ENCODE data around the gene RPRD1B. TPM values are rescaled to one million over a fixed set of nuclear protein-coding genes. Genes with fewer than 3 reads are reported as not detected.
A peak's percentile ranks its signal among the peaks of the same experiment; 100 is the strongest.

Gene RPRD1B
- total and polyA plus RNA-seq, 2 of the 13 experiments (the other 11 are each of a cell fraction or from before 2014, with no cell fraction given): 31.1 to 41.5 TPM

- TF ChIP-seq ZHX1 (CRISPR knock-in tag; IDR thresholded peaks at IDR 0.05; ENCODE audit: low read depth) (no peak), ZNF451 (CRISPR knock-in tag; IDR thresholded peaks at IDR 0.05) (no peak), CEBPG (CRISPR knock-in tag; IDR thresholded peaks at IDR 0.05) (peak; percentile 88), KDM3A (CRISPR knock-in tag; IDR thresholded peaks at IDR 0.05; ENCODE audit: low read depth) (0 out of 2 replicates have a peak, but pooled peaks have one; percentile 11), ELF3 (CRISPR knock-in tag; IDR thresholded peaks at IDR 0.05) (peak; percentile 54; the same call in 1 of the 2 replicates), RBAK (CRISPR knock-in tag; IDR thresholded peaks at IDR 0.05) (no peak), NCOR1 (IDR thresholded peaks at IDR 0.05; ENCODE audit: borderline replicate concordance, low read length) (0 out of 2 replicates have a peak, but pooled peaks have one; percentile 6)
- TF ChIP-seq, protein P1, sequence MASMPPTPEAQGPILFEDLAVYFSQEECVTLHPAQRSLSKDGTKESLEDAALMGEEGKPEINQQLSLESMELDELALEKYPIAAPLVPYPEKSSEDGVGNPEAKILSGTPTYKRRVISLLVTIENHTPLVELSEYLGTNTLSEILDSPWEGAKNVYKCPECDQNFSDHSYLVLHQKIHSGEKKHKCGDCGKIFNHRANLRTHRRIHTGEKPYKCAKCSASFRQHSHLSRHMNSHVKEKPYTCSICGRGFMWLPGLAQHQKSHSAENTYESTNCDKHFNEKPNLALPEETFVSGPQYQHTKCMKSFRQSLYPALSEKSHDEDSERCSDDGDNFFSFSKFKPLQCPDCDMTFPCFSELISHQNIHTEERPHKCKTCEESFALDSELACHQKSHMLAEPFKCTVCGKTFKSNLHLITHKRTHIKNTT (CRISPR knock-in tag; IDR thresholded peaks at IDR 0.05): no peak
Measured at GRCh38 chr20:38094373-38094891, 60.9 kb downstream of the RPRD1B start (continued).

DNA sequence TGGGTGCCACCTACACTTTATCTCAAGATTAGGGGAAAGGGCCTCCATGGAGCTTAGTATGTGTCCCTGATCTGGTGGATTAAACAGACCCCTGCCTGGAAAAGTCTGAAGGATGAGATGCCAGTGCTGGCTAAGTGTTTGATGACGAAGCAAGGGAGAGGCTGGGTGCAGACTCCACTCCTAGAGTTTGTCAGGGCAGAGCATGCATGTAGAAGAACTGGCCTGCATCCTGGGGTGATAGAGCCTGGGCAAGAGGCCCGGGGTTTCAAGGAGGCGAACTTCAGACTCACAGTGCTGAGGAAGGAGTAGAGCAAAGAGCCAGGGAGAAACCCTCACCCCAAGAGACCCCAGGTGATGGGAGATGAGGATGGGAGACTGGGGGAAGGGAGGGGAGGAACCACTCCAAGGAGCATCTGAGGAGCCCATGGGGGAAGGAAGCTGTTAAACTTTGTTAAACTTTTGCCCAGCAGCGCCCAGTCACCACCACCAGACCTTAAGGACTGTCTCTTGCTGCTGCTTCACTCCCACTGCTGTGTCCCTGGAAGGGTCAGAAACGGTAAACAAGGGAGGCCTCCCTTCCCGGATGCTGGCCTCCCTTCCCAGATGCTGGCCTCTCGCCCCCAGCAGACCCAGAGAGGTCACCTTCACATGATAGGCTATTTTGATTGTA is 61.6 kb downstream of the RPRD1B start:
- intact Hi-C loops (cut with micrococcal nuclease; ENCODE audit: unreplicated experiment): no loop called here
- FAIRE-seq (no peak), DNase-seq (ENCODE audit: low spot score) (no peak), ATAC-seq (peak; percentile 30)
- Histone ChIP-seq H3K9me3 (ENCODE audit: low read length) (no peaks in the 10 kb centered on the region), H3K9ac (ENCODE audit: insufficient read depth, low read depth, low read length) (0 out of 2 replicates have a peak overlapping the region, but pooled peaks have one; percentile 9), H3K27ac (ENCODE audit: extremely low read length, insufficient read depth, low read length) (peak overlapping the region; percentile 66), H3K4me2 (ENCODE audit: low read depth, low read length) (peak overlapping the region; percentile 16), H3K4me3 (replicated peaks in 1 of 3; ENCODE audit: insufficient read depth in 1 of 3, low read depth in 2 of 3, low read length in 3 of 3) (no peak overlapping the region; a peak in 1 of 6 replicates), H3K79me2 (ENCODE audit: insufficient read depth, low read length) (no peaks in the 10 kb centered on the region), H4K20me1 (ENCODE audit: insufficient read depth, low read length) (no peaks in the 10 kb centered on the region), H3K36me3 (replicated peaks in 1 of 2; ENCODE audit: control insufficient read depth in 1 of 2, insufficient read depth in 2 of 2, low read length in 2 of 2) (peaks cover 9 to 16% of the 10 kb centered on the region in 2 experiments), H3K4me1 (ENCODE audit: insufficient read depth, low read length) (peaks cover 50% of the 10 kb centered on the region), H2AFZ (ENCODE audit: low read length) (no peak overlapping the region), H3K27me3 (ENCODE audit: control insufficient read depth in 1 of 2, insufficient read depth in 2 of 2, low read length in 2 of 2) (no peaks in the 10 kb centered on the region)
- ChIA-PET CTCF (ENCODE audit: low intra/inter-chr PET ratio, low total read pairs) (no interaction called here), POLR2A (interaction anchor here (2.4 to 3.2 kb wide), 3 partner anchors 12 to 49 kb away, joined by 8 to 20 read pairs (median 17); no protein-coding TSS in a partner anchor)
- 69% methylated on average over 7 of the region's 7 CpGs for WGBS (ENCODE audit: low lambda C conversion rate)
- in situ Hi-C loops (cut with HindIII; ENCODE audit: extremely low pct_ligation_motif_present, low pct_unique_long_range_greater_than_20kb): no loop called here
- no TSS peak for BruUV-seq (replicated peaks)
- TF ChIP-seq PHF5A (CRISPR knock-in tag; IDR thresholded peaks at IDR 0.05; ENCODE audit: low read depth, unreplicated experiment): peak; percentile 37
- TF ChIP-seq, protein P2, sequence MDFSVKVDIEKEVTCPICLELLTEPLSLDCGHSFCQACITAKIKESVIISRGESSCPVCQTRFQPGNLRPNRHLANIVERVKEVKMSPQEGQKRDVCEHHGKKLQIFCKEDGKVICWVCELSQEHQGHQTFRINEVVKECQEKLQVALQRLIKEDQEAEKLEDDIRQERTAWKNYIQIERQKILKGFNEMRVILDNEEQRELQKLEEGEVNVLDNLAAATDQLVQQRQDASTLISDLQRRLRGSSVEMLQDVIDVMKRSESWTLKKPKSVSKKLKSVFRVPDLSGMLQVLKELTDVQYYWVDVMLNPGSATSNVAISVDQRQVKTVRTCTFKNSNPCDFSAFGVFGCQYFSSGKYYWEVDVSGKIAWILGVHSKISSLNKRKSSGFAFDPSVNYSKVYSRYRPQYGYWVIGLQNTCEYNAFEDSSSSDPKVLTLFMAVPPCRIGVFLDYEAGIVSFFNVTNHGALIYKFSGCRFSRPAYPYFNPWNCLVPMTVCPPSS (IDR thresholded peaks at IDR 0.05): no peak
- TF ChIP-seq, protein P3, sequence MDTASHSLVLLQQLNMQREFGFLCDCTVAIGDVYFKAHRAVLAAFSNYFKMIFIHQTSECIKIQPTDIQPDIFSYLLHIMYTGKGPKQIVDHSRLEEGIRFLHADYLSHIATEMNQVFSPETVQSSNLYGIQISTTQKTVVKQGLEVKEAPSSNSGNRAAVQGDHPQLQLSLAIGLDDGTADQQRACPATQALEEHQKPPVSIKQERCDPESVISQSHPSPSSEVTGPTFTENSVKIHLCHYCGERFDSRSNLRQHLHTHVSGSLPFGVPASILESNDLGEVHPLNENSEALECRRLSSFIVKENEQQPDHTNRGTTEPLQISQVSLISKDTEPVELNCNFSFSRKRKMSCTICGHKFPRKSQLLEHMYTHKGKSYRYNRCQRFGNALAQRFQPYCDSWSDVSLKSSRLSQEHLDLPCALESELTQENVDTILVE (CRISPR knock-in tag; IDR thresholded peaks at IDR 0.05): no peak
- TF ChIP-seq ZNF263 (CRISPR knock-in tag; IDR thresholded peaks at IDR 0.05): peak; percentile 30; the same call in 1 of the 2 replicates
- TF ChIP-seq SALL1 (CRISPR knock-in tag; IDR thresholded peaks at IDR 0.05): peak; percentile 73
- no peak for TF ChIP-seq LCORL (IDR thresholded peaks at IDR 0.05)
- no peak for TF ChIP-seq LCORL (CRISPR knock-in tag; IDR thresholded peaks at IDR 0.05)
- TF ChIP-seq, protein P4, sequence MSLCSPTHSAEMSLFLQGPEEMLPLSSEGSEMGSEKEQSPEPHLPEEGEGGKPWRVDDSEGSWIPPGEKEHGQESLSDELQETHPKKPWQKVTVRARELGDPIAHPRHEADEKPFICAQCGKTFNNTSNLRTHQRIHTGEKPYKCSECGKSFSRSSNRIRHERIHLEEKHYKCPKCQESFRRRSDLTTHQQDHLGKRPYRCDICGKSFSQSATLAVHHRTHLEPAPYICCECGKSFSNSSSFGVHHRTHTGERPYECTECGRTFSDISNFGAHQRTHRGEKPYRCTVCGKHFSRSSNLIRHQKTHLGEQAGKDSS (CRISPR knock-in tag; IDR thresholded peaks at IDR 0.05; ENCODE audit: borderline replicate concordance, low read depth): no peak
